Right renal cortex interstitium (tissue), 3 donors: ENCODE measurements around the gene ISX. TPM values are rescaled to one million over a fixed set of nuclear protein-coding genes. Genes with fewer than 3 reads are reported as not detected.

Source experiments
- DNase-seq, 3 donors: peaks; one replicate each; pipeline ENCODE4 v3.0.0-alpha.2; 2013; ENCODE audit warnings: low read depth in 3 of 3, low spot score in 2 of 3
- polyA plus RNA-seq, 3 donors: library from polyadenylated mRNA; unstranded; fragments of 120-200 nt; gene quantifications; one replicate each; pipeline ENCODE4 v1.2.1, GENCODE V29; 2013; ENCODE audit not compliant: insufficient read length in 3 of 3

ISX gene
- polyA plus RNA-seq, 3 donors = 0.18 to 0.33 (median 0.31) TPM

- no peak for DNase-seq
Measured at GRCh38 chr22:35104491-35104890, 38.5 kb downstream of the ISX start.

GRCh38 chr22:35109616-35110015 lies 43.7 kb downstream of the ISX start:
- no peak for DNase-seq

- DNase-seq = no peak
Measured at GRCh38 chr22:35111244-35111643, 45.3 kb downstream of the ISX start.

DNA sequence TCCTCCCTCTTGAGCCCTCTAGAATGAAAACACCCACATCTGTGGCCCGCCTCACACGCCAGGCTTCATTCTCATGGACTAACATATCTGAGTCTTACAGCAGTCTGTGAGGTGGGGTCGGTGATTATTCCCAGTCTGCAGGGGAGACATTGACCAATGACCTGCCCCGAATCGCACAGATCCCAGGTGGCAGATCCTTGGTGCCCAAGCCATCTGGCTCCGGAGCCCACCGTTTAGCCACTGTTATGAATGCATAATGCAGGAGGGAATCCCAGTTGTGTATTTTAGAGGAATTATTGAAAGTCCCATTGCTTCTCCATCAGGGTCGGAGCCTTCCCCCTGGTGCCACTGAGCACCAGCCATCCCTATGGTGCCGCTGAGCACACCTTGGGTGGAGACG lies 47.4 kb downstream of the ISX start:
- no peak for DNase-seq

DNA sequence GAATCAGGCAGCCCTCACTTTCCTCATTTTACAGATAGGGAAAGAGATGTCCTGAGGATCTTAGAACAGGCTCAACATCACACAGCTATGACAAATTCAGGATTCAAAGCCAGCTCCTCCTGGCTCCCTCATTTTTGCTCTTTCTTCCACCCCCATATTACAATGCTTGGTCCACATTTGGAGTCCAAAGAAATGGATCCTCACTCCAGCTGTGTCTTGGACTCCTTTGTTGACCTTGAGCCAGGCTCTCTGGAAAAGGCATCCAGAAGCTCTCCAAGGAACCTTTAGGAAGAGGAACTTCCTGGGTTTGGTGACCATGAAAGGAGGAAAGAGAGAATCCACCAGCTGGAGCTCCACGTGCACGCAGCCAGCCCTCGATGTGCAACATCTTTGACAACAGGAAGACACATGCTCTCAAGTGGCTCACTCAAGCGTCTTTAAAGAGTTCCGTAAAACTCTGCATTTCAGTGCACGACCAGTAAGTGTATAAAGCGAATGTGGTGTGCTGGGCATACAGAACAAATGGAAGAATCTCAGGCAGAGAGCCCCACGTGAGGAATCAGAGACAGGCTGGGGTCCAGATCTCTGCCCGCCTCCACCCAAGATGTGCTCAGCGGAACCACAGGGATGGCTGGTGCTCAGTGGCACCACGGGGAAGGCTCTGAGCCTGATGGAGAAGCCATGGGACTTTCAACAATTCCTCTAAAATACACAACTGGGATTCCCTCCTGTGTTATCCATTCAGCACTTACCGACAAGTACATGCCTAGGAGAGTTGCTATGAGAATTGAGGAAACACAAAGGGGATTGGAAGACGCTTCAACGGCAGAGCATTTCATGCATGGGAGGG lies 48.4 kb downstream of the ISX start:
- DNase-seq = no peak

DNA sequence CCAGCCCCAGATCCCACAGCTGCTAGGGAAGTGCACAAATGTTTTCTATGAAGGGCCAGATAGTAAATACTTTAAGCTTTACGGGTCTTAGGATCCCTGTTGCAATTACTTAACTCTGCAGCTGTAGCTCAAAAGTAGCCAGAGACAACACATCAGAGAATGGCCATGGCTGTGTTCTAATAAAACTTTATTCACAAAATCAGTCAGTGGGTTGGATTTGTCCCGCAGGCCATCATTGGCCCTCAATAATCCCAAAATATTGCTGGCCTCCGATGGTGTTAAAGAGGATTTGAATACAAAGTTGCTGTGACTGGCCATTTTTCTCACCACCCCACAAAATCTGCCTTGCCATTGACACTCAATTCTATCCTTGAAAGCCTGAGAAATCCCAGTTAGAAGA lies 49.6 kb downstream of the ISX start:
- DNase-seq = no peak

GRCh38 chr22:35116269-35116668 lies 50.3 kb downstream of the ISX start:
- DNase-seq = no peak

GRCh38 chr22:35116817-35117216 lies 50.9 kb downstream of the ISX start:
- DNase-seq = no peak

GRCh38 chr22:35119494-35119893 lies 53.5 kb downstream of the ISX start:
- no peak for DNase-seq

DNA sequence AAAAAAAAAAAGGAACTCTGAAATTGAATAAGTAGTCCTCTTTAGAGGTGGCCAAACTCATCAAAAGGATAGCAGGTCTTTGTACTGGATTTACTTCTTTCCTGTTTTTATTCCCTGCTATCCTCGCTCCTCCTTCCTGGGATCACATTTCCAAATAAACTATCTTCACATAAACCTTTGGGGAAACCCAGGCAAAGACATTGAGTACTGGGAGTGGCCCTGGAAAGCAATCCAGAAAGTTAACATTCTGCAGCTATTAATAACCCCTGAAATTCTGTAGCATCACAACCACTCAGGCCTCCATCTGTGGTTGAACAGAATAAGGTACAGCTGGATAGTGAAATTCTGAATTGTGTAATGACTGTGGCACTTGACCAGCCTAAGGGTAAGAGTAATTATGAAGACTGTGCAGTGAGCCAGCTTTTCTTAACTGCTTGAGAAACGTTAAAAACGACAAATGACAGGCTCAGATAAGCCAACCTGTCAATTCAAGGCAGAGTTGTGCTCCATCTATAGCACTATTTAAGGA lies 58.8 kb downstream of the ISX start:
- no peak for DNase-seq

GRCh38 chr22:35126993-35127392 lies 61.0 kb downstream of the ISX start:
- DNase-seq = no peak

- no peak for DNase-seq
Measured at GRCh38 chr22:35128637-35129036, 62.7 kb downstream of the ISX start.

DNA sequence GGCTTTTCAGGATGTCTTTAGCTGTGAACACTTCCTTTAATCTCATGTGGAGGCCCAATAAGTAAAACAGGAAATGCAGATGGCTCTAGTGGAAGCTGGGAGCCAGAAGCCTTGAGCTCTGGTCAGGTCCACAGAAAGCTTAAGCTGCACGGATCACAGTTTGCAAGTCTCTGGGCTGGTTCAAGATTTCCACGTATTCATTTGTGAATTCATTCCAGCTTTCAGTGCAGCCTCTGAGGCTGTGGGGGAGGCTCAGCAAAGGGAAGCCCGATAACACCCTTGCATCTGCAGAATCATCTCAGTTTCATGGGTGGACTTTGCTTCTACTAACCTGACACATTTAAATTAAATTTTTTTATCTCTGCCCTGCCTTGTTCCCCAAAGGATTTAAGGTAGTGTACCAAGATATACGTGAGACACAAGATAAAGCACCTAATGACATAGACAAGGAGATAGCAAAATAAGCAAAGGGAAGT lies 65.6 kb downstream of the ISX start:
- no peak for DNase-seq

GRCh38 chr22:35132568-35132967 lies 66.6 kb downstream of the ISX start:
- DNase-seq = no peak

DNA sequence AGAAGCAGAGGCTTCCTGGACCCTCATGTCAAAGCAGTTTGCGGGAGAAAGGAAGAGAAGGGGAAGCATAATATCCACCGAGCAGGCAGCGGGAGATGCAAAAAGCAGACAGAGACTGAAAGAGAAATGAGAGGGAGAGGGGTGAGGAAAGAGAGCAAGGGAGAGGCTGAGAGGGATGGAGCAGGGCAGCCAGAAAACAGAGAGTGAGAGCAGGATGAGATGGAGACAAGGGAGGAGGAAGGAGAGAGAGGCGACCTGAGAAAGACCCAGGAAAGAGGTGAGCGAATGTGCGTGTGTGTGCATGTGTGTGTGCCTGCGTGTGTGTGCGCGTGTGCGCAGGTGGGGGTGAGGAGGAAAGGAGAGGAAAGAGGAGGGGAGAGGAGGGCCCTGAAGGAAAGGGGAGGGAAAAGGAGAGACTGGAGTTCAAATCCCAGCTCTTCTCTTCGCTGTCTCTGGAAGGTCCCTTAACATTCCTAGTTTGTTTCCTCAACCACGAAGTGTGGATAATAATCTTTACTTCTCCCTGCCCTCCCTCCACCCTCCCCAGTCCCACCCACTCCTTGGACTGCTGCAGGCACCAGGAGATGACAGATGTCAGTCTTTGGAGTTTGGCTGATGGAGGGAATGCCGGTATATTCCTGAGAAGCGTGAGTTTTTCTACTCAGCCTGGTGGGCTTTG lies 67.9 kb downstream of the ISX start:
- DNase-seq = no peak

- no peak for DNase-seq
Measured at GRCh38 chr22:35134637-35135036, 68.7 kb downstream of the ISX start.

GRCh38 chr22:35135165-35135564 lies 69.2 kb downstream of the ISX start:
- no peak for DNase-seq

Other genes with a start within 250 kb of the ISX start
- 10 to 100 TPM; 26.8 to 29.8 (median 28.8) TPM for gene HMGXB4, start 191.3 kb downstream of the ISX start, polyA plus RNA-seq
- 10 to 100 TPM; 35.2 to 45.0 (median 40.3) TPM for gene TOM1, start 233.7 kb downstream of the ISX start, polyA plus RNA-seq